HL-60 (cell line): Measurements from ENCODE around the gene CNN3.

ENCODE experiments used
- DNase-seq, 2 experiments: peaks; one replicate each; pipeline ENCODE4 v3.0.0-alpha.2; 2010 to 2020; ENCODE audit warnings: low read depth in 1 of 2, low spot score in 1 of 2
- H3K27ac ChIP-seq: fragments of 250-450 bp; sonication (Bioruptor Pico); replicated peaks from 2 replicates; pipeline ENCODE4 v1.5.1; 2020; ENCODE audit warnings: mild to moderate bottlenecking, moderate library complexity
- H3K27me3 ChIP-seq: fragments of 250-450 bp; sonication (Bioruptor Pico); 2 replicates; pipeline ENCODE4 v1.5.1; 2021; ENCODE audit warnings: mild to moderate bottlenecking, moderate library complexity; ENCODE audit not compliant: insufficient read depth, poor library complexity, severe bottlenecking
- H3K4me3 ChIP-seq: replicated peaks from 2 replicates; pipeline ENCODE4 v1.5.1; 2011; ENCODE audit warnings: mild to moderate bottlenecking, control low read depth, low read length; ENCODE audit not compliant: insufficient read depth
- GABPA ChIP-seq: IDR thresholded peaks from 2 replicates; pipeline ENCODE4 v1.6.1; 2012; ENCODE audit warnings: low read depth
- POLR2AphosphoS5 ChIP-seq: IDR thresholded peaks from 2 replicates; pipeline ENCODE4 v1.6.1; 2012; ENCODE audit warnings: low read depth
- REST ChIP-seq: IDR thresholded peaks from 2 replicates; pipeline ENCODE4 v1.6.1; 2012; ENCODE audit warnings: low read depth; ENCODE audit not compliant: insufficient replicate concordance
- SPI1 ChIP-seq: IDR thresholded peaks from 2 replicates; pipeline ENCODE4 v1.6.1; 2012; ENCODE audit warnings: low read depth, mild to moderate bottlenecking, borderline replicate concordance
- TF ChIP-seq, protein P1 (sequence below): IDR thresholded peaks from one replicate; pipeline ENCODE4 v1.5.1; 2011; ENCODE audit warnings: low read length, control low read depth, inconsistent platforms; ENCODE audit not compliant: insufficient read depth

The CNN3 gene

DNA sequence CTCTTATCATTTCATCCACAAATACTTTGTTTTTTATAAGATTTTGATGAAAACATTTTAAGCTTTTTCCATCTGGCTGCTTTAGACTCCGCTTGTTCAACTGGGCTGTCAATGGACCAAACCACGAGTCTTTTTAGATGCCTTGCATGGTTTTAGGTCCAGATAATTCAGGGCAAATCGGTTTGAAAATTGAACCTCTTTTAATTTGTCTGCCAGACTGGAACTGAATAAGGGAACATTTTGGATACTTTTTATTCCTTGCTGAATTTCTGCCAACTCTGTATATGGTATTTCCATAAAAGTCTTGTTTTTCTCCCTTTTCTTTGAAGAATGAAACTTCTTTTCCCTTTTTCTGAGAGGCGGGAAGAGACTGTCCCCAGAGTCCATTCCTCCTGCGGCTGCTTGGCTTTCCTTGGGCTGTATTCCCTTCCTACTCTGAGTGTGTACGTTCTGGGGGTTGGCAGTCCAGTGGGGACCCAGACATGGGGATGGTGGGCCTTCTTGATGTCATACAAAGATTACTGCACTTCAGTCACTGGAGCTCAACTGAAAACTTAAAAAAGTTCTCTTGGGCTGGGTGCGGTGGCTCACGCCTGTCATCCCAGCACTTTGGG lies 46.5 kb upstream of the CNN3 start:
- no peak overlapping the region for H3K4me3 ChIP-seq
- H3K27me3 ChIP-seq = no peaks in the 10 kb centered on the region
- TF ChIP-seq REST (no peak), GABPA (no peak), SPI1 (no peak), POLR2AphosphoS5 (no peak)
- TF ChIP-seq, protein P1, sequence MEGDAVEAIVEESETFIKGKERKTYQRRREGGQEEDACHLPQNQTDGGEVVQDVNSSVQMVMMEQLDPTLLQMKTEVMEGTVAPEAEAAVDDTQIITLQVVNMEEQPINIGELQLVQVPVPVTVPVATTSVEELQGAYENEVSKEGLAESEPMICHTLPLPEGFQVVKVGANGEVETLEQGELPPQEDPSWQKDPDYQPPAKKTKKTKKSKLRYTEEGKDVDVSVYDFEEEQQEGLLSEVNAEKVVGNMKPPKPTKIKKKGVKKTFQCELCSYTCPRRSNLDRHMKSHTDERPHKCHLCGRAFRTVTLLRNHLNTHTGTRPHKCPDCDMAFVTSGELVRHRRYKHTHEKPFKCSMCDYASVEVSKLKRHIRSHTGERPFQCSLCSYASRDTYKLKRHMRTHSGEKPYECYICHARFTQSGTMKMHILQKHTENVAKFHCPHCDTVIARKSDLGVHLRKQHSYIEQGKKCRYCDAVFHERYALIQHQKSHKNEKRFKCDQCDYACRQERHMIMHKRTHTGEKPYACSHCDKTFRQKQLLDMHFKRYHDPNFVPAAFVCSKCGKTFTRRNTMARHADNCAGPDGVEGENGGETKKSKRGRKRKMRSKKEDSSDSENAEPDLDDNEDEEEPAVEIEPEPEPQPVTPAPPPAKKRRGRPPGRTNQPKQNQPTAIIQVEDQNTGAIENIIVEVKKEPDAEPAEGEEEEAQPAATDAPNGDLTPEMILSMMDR = no peak
- no peak overlapping the region for H3K27ac ChIP-seq
- no peak for DNase-seq

DNA sequence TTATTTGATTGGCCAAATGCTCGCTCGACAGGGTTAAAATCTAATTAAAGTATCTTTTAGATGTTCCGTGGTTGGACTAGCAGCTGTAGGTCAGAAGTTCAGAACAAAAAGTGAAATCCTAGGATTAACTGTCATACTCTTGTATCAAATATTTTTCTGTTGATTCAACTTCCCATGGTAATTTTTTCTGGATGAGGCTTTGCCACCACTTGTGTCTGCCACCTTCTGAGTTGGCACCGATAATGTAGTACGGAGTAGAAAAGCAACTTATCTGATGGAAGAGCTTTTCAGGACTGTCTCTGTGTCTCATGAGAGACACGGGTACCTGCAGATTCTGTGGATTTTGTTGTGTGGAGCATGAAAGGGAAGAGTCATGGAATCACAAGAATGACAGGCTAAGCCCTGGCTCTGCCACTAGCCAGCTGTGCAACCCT lies 44.6 kb upstream of the CNN3 start:
- H3K27ac ChIP-seq = no peak overlapping the region
- DNase-seq = no peak
- H3K4me3 ChIP-seq = no peak overlapping the region
- H3K27me3 ChIP-seq = no peaks in the 10 kb centered on the region
- TF ChIP-seq SPI1 (no peak), POLR2AphosphoS5 (no peak), REST (no peak), GABPA (no peak)
- TF ChIP-seq, protein P1 = no peak

DNA sequence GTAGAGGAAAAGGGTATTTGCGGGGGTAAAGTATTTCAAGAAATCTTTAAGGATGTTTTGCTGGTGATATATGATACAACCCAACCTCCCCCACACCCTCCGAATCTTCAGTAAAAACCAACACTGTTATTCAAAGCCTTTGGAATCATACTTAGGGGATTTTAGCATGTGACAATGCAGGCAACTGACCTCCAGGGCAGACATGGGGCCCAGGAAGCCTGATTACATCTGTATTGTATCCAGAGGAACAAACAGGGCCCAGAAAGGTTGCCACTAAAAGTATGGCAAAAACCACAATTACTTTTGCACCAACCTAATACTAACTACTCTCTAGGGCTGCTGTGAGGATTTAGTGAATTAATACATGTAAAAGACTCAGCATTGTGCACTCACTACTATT lies 43.9 kb upstream of the CNN3 start:
- TF ChIP-seq POLR2AphosphoS5 (no peak), GABPA (no peak), SPI1 (no peak), REST (no peak)
- TF ChIP-seq, protein P1 = no peak
- H3K4me3 ChIP-seq = no peak overlapping the region
- H3K27me3 ChIP-seq = no peaks in the 10 kb centered on the region
- H3K27ac ChIP-seq = no peak overlapping the region
- no peak for DNase-seq
